ENCODE results near the gene TANC1.

DNA sequence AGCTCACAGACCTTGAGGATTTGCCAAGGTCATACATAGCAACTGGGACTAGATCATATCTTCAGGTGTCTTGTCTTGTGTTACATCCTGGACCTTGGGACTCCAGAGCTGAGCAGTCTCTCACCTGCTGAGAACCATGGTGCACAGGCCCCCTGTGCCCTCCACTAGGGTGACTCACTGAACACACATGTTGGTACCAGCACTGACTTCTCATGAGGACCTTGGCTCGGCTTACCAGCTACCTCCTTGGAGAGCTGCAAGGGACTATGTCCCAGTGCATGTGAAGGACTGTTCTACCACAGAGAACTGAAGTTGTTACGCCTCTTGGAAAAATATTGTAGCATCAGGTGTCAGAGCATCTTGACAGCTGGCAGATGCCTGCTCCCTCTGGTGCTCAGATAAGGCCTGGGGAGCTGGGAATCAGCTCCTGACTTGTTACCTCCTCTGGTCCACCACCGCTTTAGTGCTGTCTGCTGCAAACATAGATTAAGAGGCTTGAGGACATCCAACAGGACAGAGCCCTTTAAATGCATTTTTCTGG, 246.0 kb downstream of the TANC1 start:
- TF ChIP-seq, protein P1, sequence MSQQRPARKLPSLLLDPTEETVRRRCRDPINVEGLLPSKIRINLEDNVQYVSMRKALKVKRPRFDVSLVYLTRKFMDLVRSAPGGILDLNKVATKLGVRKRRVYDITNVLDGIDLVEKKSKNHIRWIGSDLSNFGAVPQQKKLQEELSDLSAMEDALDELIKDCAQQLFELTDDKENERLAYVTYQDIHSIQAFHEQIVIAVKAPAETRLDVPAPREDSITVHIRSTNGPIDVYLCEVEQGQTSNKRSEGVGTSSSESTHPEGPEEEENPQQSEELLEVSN (IDR thresholded peaks at IDR 0.05; ENCODE audit: borderline replicate concordance, low read depth), result no peak
- TF ChIP-seq, protein P2, sequence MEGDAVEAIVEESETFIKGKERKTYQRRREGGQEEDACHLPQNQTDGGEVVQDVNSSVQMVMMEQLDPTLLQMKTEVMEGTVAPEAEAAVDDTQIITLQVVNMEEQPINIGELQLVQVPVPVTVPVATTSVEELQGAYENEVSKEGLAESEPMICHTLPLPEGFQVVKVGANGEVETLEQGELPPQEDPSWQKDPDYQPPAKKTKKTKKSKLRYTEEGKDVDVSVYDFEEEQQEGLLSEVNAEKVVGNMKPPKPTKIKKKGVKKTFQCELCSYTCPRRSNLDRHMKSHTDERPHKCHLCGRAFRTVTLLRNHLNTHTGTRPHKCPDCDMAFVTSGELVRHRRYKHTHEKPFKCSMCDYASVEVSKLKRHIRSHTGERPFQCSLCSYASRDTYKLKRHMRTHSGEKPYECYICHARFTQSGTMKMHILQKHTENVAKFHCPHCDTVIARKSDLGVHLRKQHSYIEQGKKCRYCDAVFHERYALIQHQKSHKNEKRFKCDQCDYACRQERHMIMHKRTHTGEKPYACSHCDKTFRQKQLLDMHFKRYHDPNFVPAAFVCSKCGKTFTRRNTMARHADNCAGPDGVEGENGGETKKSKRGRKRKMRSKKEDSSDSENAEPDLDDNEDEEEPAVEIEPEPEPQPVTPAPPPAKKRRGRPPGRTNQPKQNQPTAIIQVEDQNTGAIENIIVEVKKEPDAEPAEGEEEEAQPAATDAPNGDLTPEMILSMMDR (IDR thresholded peaks at IDR 0.05), result no peak
- TF ChIP-seq, protein P3, sequence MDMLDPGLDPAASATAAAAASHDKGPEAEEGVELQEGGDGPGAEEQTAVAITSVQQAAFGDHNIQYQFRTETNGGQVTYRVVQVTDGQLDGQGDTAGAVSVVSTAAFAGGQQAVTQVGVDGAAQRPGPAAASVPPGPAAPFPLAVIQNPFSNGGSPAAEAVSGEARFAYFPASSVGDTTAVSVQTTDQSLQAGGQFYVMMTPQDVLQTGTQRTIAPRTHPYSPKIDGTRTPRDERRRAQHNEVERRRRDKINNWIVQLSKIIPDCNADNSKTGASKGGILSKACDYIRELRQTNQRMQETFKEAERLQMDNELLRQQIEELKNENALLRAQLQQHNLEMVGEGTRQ (IDR thresholded peaks at IDR 0.05), result no peak
- TF ChIP-seq JUN (IDR thresholded peaks at IDR 0.05), result no peak
- no peak for TF ChIP-seq EHF (CRISPR knock-in tag; IDR thresholded peaks at IDR 0.05)
- no peak for TF ChIP-seq CBX8 (IDR thresholded peaks at IDR 0.05)
- TF ChIP-seq, protein P4, sequence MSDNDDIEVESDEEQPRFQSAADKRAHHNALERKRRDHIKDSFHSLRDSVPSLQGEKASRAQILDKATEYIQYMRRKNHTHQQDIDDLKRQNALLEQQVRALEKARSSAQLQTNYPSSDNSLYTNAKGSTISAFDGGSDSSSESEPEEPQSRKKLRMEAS (IDR thresholded peaks at IDR 0.05), result no peak
- TF ChIP-seq, protein P5, sequence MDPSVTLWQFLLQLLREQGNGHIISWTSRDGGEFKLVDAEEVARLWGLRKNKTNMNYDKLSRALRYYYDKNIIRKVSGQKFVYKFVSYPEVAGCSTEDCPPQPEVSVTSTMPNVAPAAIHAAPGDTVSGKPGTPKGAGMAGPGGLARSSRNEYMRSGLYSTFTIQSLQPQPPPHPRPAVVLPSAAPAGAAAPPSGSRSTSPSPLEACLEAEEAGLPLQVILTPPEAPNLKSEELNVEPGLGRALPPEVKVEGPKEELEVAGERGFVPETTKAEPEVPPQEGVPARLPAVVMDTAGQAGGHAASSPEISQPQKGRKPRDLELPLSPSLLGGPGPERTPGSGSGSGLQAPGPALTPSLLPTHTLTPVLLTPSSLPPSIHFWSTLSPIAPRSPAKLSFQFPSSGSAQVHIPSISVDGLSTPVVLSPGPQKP (IDR thresholded peaks at IDR 0.05; ENCODE audit: low read depth, low read length), result no peak
- no peak for TF ChIP-seq MAFK (IDR thresholded peaks at IDR 0.05; ENCODE audit: partially characterized antibody)
- TF ChIP-seq ESRRA (IDR thresholded peaks at IDR 0.05; ENCODE audit: borderline replicate concordance, low read length), result no peak
- TF ChIP-seq SREBF2 (IDR thresholded peaks at IDR 0.05), result no peak
- TF ChIP-seq POLR2A (IDR thresholded peaks at IDR 0.05; ENCODE audit: low read length), result no peak
- no peak for TF ChIP-seq MYC (IDR thresholded peaks at IDR 0.05; ENCODE audit: borderline replicate concordance, low read length)
- no peak for TF ChIP-seq NR3C1 (IDR thresholded peaks at IDR 0.05)

All from A549 (cell line).